Skeletal muscle tissue (tissue), 4 donors: ENCODE results near the gene AKAP13. TPM values are rescaled to one million over a fixed set of nuclear protein-coding genes. Genes with fewer than 3 reads are reported as not detected.

Experiments
- H3K27ac ChIP-seq: one replicate; pipeline ENCODE4 v1.7.0; 2013; ENCODE audit warnings: mild to moderate bottlenecking, low read depth, low read length, inconsistent platforms
- H3K27me3 ChIP-seq, 3 donors: one replicate each; pipeline ENCODE4 v1.7.0; 2013; ENCODE audit warnings: low read length in 3 of 3; ENCODE audit not compliant: control insufficient read depth in 3 of 3, insufficient read depth in 3 of 3
- H3K36me3 ChIP-seq, 3 donors: one replicate each; pipeline ENCODE4 v1.7.0; 2013; ENCODE audit warnings: low read length in 3 of 3; ENCODE audit not compliant: control insufficient read depth in 3 of 3, insufficient read depth in 3 of 3
- H3K4me1 ChIP-seq, 3 donors: one replicate each; pipeline ENCODE4 v1.7.0; 2013; ENCODE audit warnings: low read length in 3 of 3, mild to moderate bottlenecking in 3 of 3; ENCODE audit not compliant: control insufficient read depth in 3 of 3, insufficient read depth in 3 of 3
- H3K4me3 ChIP-seq, 3 donors: one replicate each; pipeline ENCODE4 v1.7.0; 2013; ENCODE audit warnings: low read length in 3 of 3
- H3K9ac ChIP-seq, 3 donors: one replicate each; pipeline ENCODE4 v1.7.0; 2013; ENCODE audit warnings: low read length in 3 of 3, mild to moderate bottlenecking in 3 of 3, moderate library complexity in 2 of 3, low read depth in 1 of 3
- H3K9me3 ChIP-seq, 3 donors: one replicate each; pipeline ENCODE4 v1.7.0; 2013; ENCODE audit warnings: low read length in 3 of 3; ENCODE audit not compliant: control insufficient read depth in 3 of 3
- total RNA-seq: library from RNA; depleted of rRNA; stranded (reverse); fragments of >200 nt; gene quantifications from one replicate; pipeline ENCODE4 v1.2.3, GENCODE V29; 2014
- donor health status: Osteomylitis.

Gene AKAP13
- total RNA-seq, 1 donor from 2014 or later, result 129 TPM

GRCh38 chr15:85419161-85419560 is 38.8 kb downstream of the AKAP13 start:
- no peak overlapping the region for H3K9ac ChIP-seq
- peaks cover 6 to 21% (median 7%) of the 10 kb centered on the region in 3 donors for H3K4me1 ChIP-seq
- no peaks in the 10 kb centered on the region for H3K36me3 ChIP-seq
- H3K27me3 ChIP-seq, result no peaks in the 10 kb centered on the region
- no peaks in the 10 kb centered on the region for H3K9me3 ChIP-seq
- H3K27ac ChIP-seq, result no peak overlapping the region
- H3K4me3 ChIP-seq, result no peak overlapping the region

GRCh38 chr15:85421116-85421925 is 40.9 kb downstream of the AKAP13 start:
- no peak overlapping the region for H3K27ac ChIP-seq
- no peak overlapping the region for H3K4me3 ChIP-seq
- no peaks in the 10 kb centered on the region for H3K27me3 ChIP-seq
- no peaks in the 10 kb centered on the region for H3K9me3 ChIP-seq
- peaks cover 6 to 21% (median 7%) of the 10 kb centered on the region in 3 donors for H3K4me1 ChIP-seq
- no peaks in the 10 kb centered on the region for H3K36me3 ChIP-seq
- H3K9ac ChIP-seq, result no peak overlapping the region

DNA sequence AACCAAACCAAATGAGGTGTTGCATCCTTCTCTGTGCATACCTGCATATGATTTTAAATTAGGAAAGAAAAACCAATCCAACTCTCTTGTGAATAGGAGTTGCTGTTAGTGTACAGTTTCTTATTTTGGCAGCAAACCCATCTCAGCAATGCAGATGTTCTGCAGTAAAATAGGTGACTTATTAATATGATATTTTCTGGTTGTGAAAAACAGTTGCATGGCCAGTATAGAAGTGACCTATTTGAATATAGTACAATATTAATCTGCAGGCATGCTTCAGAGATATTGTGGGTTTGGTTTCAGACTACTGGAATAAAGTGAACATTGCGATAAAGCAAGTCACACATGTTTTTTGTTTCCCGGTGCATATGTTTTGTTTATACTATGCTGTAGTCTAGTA is 42.2 kb downstream of the AKAP13 start:
- Histone ChIP-seq H3K9ac (no peak overlapping the region), H3K4me1 (peaks cover 6 to 21% (median 7%) of the 10 kb centered on the region in 3 donors), H3K4me3 (no peak overlapping the region), H3K9me3 (no peaks in the 10 kb centered on the region), H3K27ac (no peak overlapping the region), H3K36me3 (no peaks in the 10 kb centered on the region), H3K27me3 (no peaks in the 10 kb centered on the region)

DNA sequence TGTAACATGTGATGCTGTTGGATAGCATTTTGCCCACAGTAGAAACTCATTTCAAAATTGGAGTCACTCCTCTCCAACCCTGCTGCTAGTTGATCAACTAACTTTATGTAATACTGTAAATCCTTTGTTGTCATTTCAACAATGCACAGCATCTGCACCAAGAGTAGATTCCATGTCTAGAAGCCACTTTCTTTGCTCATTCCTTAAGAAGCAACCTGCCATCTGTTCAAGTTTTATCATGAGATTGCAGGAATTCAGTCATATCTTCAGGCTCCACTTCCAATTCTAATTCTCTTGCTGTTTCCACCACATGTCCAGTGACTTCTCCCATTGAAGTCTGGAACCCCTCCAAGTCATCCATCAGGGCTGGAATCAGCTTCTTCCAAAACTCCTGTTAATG is 42.9 kb downstream of the AKAP13 start:
- no peaks in the 10 kb centered on the region for H3K9me3 ChIP-seq
- H3K27me3 ChIP-seq, result no peaks in the 10 kb centered on the region
- no peak overlapping the region for H3K27ac ChIP-seq
- peaks cover 6 to 21% (median 7%) of the 10 kb centered on the region in 3 donors for H3K4me1 ChIP-seq
- no peaks in the 10 kb centered on the region for H3K36me3 ChIP-seq
- H3K4me3 ChIP-seq, result no peak overlapping the region
- H3K9ac ChIP-seq, result no peak overlapping the region

DNA sequence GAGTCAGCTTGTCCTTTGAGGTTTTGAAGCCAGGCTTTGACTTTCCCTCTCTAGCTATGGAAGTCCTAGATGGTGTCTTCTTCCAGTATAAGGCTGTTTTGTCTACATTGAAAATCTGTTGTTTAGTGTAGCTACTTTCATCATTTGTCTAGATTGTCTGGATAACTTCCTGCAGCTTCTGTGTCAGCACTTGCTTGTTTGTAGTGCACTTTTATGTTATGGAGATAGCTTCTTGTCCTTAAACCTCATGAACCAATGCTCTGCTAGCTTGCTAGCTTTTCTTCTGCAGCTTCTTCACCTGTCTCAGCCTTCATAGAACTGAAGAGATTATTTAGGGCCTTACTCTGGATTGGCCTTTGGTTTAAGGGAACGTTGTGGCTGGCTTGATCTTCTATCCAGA is 43.8 kb downstream of the AKAP13 start:
- H3K9me3 ChIP-seq, result no peaks in the 10 kb centered on the region
- H3K9ac ChIP-seq, result no peak overlapping the region
- H3K27me3 ChIP-seq, result no peaks in the 10 kb centered on the region
- H3K4me1 ChIP-seq, result peaks cover 6 to 21% (median 7%) of the 10 kb centered on the region in 3 donors
- no peak overlapping the region for H3K4me3 ChIP-seq
- no peak overlapping the region for H3K27ac ChIP-seq
- H3K36me3 ChIP-seq, result no peaks in the 10 kb centered on the region

DNA sequence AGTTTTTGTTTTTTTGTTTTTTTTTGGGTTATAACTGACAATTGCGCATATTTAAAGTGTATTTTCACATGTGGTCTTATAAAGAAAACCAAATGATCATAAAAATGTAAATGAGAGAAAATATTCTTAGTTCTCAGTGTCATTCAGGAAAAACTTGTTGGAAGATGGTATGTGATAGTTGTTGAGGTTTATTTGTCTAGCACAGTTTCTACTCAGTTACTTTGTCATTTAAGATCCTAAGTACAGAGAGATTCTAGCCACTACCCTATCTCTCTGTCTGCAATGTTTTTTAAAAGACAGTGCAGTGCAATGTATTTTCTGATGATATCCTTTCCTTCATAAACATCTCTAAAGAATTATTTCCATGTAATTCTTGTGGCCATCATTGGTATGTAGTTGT is 46.1 kb downstream of the AKAP13 start:
- Histone ChIP-seq H3K27ac (no peak overlapping the region), H3K4me3 (no peak overlapping the region), H3K4me1 (peaks cover 3 to 15% (median 4%) of the 10 kb centered on the region in 3 donors), H3K27me3 (no peaks in the 10 kb centered on the region), H3K9me3 (no peaks in the 10 kb centered on the region), H3K9ac (no peak overlapping the region), H3K36me3 (no peaks in the 10 kb centered on the region)

DNA sequence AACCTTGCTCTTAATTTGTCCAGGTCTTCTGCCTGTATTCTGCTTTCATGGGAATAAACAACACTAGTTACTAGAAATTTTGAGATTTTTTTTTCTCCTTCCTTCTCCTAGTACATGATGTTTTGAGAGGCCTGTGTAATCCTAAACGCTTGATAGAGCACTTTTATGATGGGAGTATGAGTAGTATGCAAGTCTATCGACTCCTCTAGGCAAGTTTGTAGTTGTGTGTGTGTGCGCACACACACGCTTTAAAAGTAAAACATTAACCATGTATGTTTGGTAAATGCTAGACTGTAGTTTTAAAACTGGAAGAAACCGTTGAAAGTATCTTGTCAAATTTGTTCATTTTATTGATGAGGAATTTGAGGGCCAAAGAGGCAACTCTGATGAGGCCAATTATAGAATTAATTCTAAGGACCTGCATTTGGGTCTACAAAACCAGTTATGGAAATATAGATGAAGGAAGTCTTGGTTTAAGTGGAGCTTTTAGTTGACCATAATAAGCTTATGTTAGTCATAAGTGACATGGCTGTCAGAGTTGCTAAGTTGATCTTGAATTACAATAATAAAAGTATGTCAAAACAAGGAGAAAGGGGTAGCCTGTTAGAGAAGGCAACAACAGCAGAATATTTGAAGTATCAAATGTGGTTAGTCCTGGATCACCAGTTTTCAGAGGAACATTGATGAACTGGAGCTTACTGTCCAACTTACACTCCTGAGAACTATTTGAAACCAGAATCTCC is 47.1 kb downstream of the AKAP13 start:
- no peak overlapping the region for H3K9ac ChIP-seq

GRCh38 chr15:85429522-85429921 is 49.1 kb downstream of the AKAP13 start:
- Histone ChIP-seq H3K36me3 (no peaks in the 10 kb centered on the region), H3K9ac (no peak overlapping the region), H3K27me3 (no peaks in the 10 kb centered on the region), H3K4me3 (no peak overlapping the region), H3K9me3 (no peaks in the 10 kb centered on the region), H3K4me1 (no peaks in the 10 kb centered on the region), H3K27ac (no peak overlapping the region)

More for the DNA sequence above, 47.1 kb downstream of the AKAP13 start:
- Histone ChIP-seq H3K4me1 (peaks cover 0 to 9% (median 0%) of the 10 kb centered on the region in 3 donors), H3K27me3 (no peaks in the 10 kb centered on the region), H3K4me3 (no peak overlapping the region), H3K9me3 (no peaks in the 10 kb centered on the region), H3K36me3 (no peaks in the 10 kb centered on the region), H3K27ac (no peak overlapping the region)

GRCh38 chr15:85430406-85431204 is 50.2 kb downstream of the AKAP13 start:
- Histone ChIP-seq H3K4me1 (no peaks in the 10 kb centered on the region), H3K27me3 (no peaks in the 10 kb centered on the region), H3K9ac (no peak overlapping the region), H3K9me3 (no peaks in the 10 kb centered on the region), H3K27ac (no peak overlapping the region), H3K4me3 (no peak overlapping the region), H3K36me3 (no peaks in the 10 kb centered on the region)
